ENCODE measurements around the gene PRKCB.
A peak's percentile ranks its signal among the peaks of the same experiment; 100 is the strongest.
"Not testable (repeated sequence)": the region's sequence is repeated elsewhere in the genome, so short reads cannot be mapped to it uniquely, and the experiment has no call there.

Gene PRKCB

GRCh38 chr16:23929856-23930255 is 94.1 kb downstream of the PRKCB start (continued):
- TF ChIP-seq SETDB1 (IDR thresholded peaks at IDR 0.05; ENCODE audit: insufficient read length, low read length) (no peak), ZNF529 (tag by site-specific recombination; IDR thresholded peaks at IDR 0.05; ENCODE audit: insufficient replicate concordance) (no peak), BCL11A (tag by site-specific recombination; IDR thresholded peaks at IDR 0.05; ENCODE audit: low read depth) (no peak), ZNF629 (tag by site-specific recombination; IDR thresholded peaks at IDR 0.05) (no peak), ZSCAN30 (tag by site-specific recombination; IDR thresholded peaks at IDR 0.05) (no peak), ZNF776 (tag by site-specific recombination; IDR thresholded peaks at IDR 0.05; ENCODE audit: borderline replicate concordance) (no peak)

GRCh38 chr16:23930791-23931190 is 95.0 kb downstream of the PRKCB start:
- Histone ChIP-seq H3K4me1 (ENCODE audit: control insufficient read depth, insufficient read depth, low read length) (no peaks in the 10 kb centered on the region), H3K9me3 (ENCODE audit: control insufficient read depth, insufficient read depth, low read depth, low read length) (no peaks in the 10 kb centered on the region), H3K4me3 (ENCODE audit: low read depth, low read length) (no peak overlapping the region), H3K36me3 (ENCODE audit: control insufficient read depth in 2 of 2, insufficient read depth in 1 of 2, low read length in 2 of 2) (no peaks in the 10 kb centered on the region), H3K27ac (ENCODE audit: extremely low read depth, low read depth, low read length) (no peak overlapping the region)
- no peak for TF ChIP-seq ZNF416 (tag by site-specific recombination; IDR thresholded peaks at IDR 0.05)
- TF ChIP-seq KLF16 (tag by site-specific recombination; IDR thresholded peaks at IDR 0.05): no peak
- TF ChIP-seq ZNF133 (tag by site-specific recombination; IDR thresholded peaks at IDR 0.05): no peak
- TF ChIP-seq ZNF155 (tag by site-specific recombination; IDR thresholded peaks at IDR 0.05): no peak
- TF ChIP-seq TCF7L2 (IDR thresholded peaks at IDR 0.05; ENCODE audit: borderline replicate concordance, low read depth, low read length): no peak
- TF ChIP-seq, protein P1, sequence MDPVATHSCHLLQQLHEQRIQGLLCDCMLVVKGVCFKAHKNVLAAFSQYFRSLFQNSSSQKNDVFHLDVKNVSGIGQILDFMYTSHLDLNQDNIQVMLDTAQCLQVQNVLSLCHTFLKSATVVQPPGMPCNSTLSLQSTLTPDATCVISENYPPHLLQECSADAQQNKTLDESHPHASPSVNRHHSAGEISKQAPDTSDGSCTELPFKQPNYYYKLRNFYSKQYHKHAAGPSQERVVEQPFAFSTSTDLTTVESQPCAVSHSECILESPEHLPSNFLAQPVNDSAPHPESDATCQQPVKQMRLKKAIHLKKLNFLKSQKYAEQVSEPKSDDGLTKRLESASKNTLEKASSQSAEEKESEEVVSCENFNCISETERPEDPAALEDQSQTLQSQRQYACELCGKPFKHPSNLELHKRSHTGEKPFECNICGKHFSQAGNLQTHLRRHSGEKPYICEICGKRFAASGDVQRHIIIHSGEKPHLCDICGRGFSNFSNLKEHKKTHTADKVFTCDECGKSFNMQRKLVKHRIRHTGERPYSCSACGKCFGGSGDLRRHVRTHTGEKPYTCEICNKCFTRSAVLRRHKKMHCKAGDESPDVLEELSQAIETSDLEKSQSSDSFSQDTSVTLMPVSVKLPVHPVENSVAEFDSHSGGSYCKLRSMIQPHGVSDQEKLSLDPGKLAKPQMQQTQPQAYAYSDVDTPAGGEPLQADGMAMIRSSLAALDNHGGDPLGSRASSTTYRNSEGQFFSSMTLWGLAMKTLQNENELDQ (tag by site-specific recombination; IDR thresholded peaks at IDR 0.05; ENCODE audit: low read depth): no peak
- POLR2A ChIA-PET: no interaction called here
- CTCF ChIA-PET: interaction anchor here (1.0 kb wide), 1 partner anchor 80 kb away, joined by 5 read pairs; no protein-coding TSS in a partner anchor

GRCh38 chr16:23931199-23931598 is 95.4 kb downstream of the PRKCB start:
- H3K4me3 ChIP-seq (ENCODE audit: low read depth, low read length): no peak overlapping the region
- TF ChIP-seq ZBTB20 (tag by site-specific recombination; IDR thresholded peaks at IDR 0.05) (no peak), YY1 (tag by site-specific recombination; IDR thresholded peaks at IDR 0.05) (no peak), ZNF549 (tag by site-specific recombination; IDR thresholded peaks at IDR 0.05) (no peak), ZNF239 (tag by site-specific recombination; IDR thresholded peaks at IDR 0.05) (no peak), KLF7 (tag by site-specific recombination; IDR thresholded peaks at IDR 0.05; ENCODE audit: borderline replicate concordance) (no peak), KLF1 (tag by site-specific recombination; IDR thresholded peaks at IDR 0.05) (no peak), ZNF561 (tag by site-specific recombination; IDR thresholded peaks at IDR 0.05; ENCODE audit: borderline replicate concordance) (no peak), ZNF155 (tag by site-specific recombination; IDR thresholded peaks at IDR 0.05) (no peak), ZBTB1 (tag by site-specific recombination; IDR thresholded peaks at IDR 0.05) (no peak)
- CTCF ChIA-PET: interaction anchor here (1.0 kb wide), 1 partner anchor 79 kb away, joined by 5 read pairs; no protein-coding TSS in a partner anchor
- POLR2A ChIA-PET: no interaction called here
- no peak overlapping the region for H3K27ac ChIP-seq (ENCODE audit: extremely low read depth, low read depth, low read length)
- no peaks in the 10 kb centered on the region for H3K36me3 ChIP-seq (ENCODE audit: control insufficient read depth in 2 of 2, insufficient read depth in 1 of 2, low read length in 2 of 2)
- H3K9me3 ChIP-seq (ENCODE audit: control insufficient read depth, insufficient read depth, low read depth, low read length): no peaks in the 10 kb centered on the region
- H3K4me1 ChIP-seq (ENCODE audit: control insufficient read depth, insufficient read depth, low read length): no peaks in the 10 kb centered on the region

GRCh38 chr16:23933650-23934049 is 97.9 kb downstream of the PRKCB start:
- H3K4me3 ChIP-seq (ENCODE audit: low read depth, low read length); CTCF ChIA-PET; H3K27ac ChIP-seq (ENCODE audit: extremely low read depth, low read depth, low read length); H3K4me1 ChIP-seq (ENCODE audit: control insufficient read depth, insufficient read depth, low read length); H3K36me3 ChIP-seq (ENCODE audit: control insufficient read depth in 2 of 2, insufficient read depth in 1 of 2, low read length in 2 of 2); POLR2A ChIA-PET; H3K9me3 ChIP-seq (ENCODE audit: control insufficient read depth, insufficient read depth, low read depth, low read length): not testable (repeated sequence)
- TF ChIP-seq ZBTB17 (tag by site-specific recombination; IDR thresholded peaks at IDR 0.05) (peak; percentile 94), ZNF366 (tag by site-specific recombination; conservative IDR thresholded peaks at IDR 0.05) (peak; percentile 96)

All from HEK293 (cell line).